KOPT-K1 (cell line): ENCODE measurements around the gene UCK1.

Source experiments
- H3K27ac ChIP-seq: fragments of 200-600 bp; sonication (generic); 2 replicates; pipeline ENCODE4 v1.5.1; 2016; ENCODE audit warnings: antibody characterized with exemption, mild to moderate bottlenecking, low read depth, low read length; ENCODE audit not compliant: poor library complexity, severe bottlenecking
- H3K36me3 ChIP-seq: fragments of 200-600 bp; sonication (generic); 2 replicates; pipeline ENCODE4 v1.5.1; 2017; ENCODE audit warnings: antibody characterized with exemption, mild to moderate bottlenecking, low read length, moderate library complexity; ENCODE audit not compliant: insufficient read depth
- H3K9me3 ChIP-seq: fragments of 200-600 bp; sonication (generic); 2 replicates; pipeline ENCODE4 v1.5.1; 2017; ENCODE audit warnings: antibody characterized with exemption, low read length, mild to moderate bottlenecking; ENCODE audit not compliant: insufficient read depth, poor library complexity, severe bottlenecking

UCK1 gene

DNA sequence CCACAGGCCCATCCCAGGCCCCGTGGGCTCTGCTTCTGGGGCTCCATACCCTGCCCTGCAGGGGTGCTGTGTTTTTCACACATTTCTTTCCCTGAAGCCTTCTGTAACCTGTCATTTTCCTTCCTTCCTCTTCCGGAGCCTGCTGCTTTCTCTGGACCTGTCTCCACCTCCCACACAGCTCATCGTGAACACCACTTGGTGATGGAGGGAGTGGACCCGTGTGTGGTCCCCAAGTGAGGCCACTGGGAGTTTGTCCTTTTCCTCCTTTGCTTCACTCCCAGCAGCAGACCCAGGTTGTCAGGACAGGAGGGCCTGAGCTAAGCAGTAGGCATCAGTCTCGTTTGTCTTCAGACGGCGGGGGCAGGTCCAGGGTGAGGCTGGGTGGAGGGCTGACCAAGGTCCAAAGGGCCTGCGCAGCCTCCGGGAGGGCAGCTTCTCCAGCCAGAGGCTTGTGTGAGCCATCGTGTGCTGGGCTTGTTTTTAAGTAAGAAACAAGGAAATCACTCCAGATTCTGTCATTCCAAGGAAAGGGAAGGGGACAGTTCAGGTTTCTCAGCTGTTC is 34.1 kb downstream of the UCK1 start:
- Histone ChIP-seq H3K27ac (no peak overlapping the region), H3K36me3 (peaks cover 78% of the 10 kb centered on the region), H3K9me3 (no peaks in the 10 kb centered on the region)

GRCh38 chr9:131495785-131496184 is 35.3 kb downstream of the UCK1 start:
- Histone ChIP-seq H3K9me3 (no peaks in the 10 kb centered on the region), H3K36me3 (peaks cover 90% of the 10 kb centered on the region), H3K27ac (no peak overlapping the region)

DNA sequence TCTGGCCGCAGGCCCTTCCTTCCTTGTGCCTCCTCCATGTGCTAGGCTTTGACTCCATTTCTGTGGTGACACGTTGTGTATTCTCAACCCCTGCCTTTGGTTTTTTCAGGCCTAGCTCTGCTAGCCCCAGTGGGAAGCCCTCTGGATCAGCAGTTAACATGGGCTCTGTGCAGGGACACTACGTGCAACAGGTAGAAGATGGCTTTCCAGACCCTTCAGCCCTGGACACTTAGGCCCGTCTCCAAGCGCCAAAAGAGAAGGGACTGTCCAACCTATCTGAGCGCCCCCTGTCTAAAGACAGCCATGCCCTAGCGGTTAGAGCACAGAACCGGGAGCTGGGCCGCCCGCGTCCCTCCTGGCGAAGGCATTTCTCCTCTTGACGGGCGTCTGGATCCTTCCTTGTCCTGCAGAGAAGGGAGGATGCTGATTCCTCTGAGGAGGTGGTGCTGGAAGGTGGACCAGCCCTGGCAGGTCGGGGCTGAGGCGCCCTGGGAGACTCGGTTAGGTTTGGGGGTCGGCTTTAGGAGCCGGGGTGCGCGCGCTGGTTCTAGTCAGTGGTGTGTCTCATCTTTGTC is 36.7 kb downstream of the UCK1 start:
- Histone ChIP-seq H3K9me3 (no peaks in the 10 kb centered on the region), H3K27ac (no peak overlapping the region), H3K36me3 (peaks cover 100% of the 10 kb centered on the region)

DNA sequence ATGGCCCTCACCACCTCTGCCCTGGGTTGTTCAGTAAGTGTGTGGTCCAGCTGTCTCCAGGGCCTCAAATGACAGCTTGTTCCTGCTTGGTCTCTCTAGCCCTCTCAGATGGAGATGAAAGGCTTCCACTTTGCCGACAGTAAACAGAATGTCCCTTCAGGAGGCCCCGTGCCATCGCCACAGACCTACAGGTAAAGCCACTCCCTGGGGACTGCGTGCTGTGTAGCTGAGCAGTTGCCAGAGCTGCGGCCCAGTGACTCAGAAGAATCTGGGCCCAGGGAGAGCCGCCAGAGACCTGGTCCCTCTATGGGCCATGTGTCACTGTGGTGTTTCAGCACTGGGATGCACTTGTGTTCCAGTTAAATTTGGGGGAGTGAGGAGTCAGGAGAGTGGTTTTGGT is 39.0 kb downstream of the UCK1 start:
- H3K9me3 ChIP-seq = no peaks in the 10 kb centered on the region
- H3K36me3 ChIP-seq = peaks cover 100% of the 10 kb centered on the region
- H3K27ac ChIP-seq = no peak overlapping the region

DNA sequence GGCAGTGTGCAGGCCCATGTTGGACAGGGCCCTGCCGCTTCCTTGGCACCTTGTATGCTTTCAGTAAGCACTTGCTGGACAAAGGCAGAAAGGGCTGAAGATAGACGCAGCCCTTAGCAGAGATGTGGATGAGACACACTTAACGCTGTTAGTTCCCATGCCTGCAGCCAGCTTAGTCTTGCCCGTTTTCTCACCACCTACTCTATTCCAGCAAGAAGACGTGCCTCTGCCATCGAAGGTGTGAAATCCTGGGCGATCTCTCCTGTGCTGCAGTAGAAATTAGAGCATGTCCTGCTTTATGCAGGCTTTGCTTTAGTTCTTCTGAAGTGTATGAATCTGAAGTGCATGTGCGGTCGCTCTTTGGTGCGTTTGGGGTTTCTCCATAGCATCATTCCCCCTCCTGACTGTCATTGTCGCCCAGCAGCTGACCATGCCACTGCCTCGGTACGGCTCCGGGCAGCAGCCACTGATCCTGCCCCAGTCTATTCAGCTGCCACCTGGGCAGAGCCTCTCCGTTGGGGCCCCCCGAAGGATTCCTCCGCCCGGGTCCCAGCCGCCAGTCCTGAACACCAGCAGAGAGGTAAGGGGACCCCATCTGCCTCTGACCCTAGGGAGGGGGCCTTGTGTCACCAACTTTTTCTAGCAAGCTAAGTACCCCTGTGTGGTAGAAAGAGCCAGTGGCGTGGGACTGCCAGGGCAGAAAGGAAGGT is 39.9 kb downstream of the UCK1 start:
- no peaks in the 10 kb centered on the region for H3K9me3 ChIP-seq
- H3K27ac ChIP-seq = no peak overlapping the region
- peaks cover 100% of the 10 kb centered on the region for H3K36me3 ChIP-seq

DNA sequence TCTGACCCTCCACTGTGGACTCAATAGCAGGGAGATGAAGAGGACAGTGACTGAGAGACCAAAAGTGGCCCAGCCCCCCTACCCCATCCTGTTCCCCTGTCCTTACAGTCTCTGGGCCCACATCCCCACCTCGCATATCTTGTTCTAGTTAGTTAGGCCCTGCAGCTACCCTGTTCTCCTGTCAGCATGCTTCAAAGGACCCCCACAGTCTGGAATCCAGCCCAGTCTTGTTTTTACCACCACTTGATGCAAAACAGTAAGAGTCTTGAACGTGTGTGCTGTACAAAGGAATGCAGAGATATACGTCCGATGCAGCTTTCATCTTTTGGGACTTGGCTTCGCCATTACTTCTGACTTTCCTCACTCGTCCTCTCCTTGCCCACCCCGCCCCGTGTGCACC is 40.5 kb downstream of the UCK1 start:
- no peak overlapping the region for H3K27ac ChIP-seq
- peaks cover 100% of the 10 kb centered on the region for H3K36me3 ChIP-seq

GRCh38 chr9:131487621-131488031 is 43.4 kb downstream of the UCK1 start:
- no peak overlapping the region for H3K27ac ChIP-seq
- H3K9me3 ChIP-seq = no peaks in the 10 kb centered on the region

More for the DNA sequence above, 40.5 kb downstream of the UCK1 start:
- no peaks in the 10 kb centered on the region for H3K9me3 ChIP-seq

GRCh38 chr9:131487001-131487400 is 44.1 kb downstream of the UCK1 start:
- H3K27ac ChIP-seq = no peak overlapping the region
- peaks cover 100% of the 10 kb centered on the region for H3K36me3 ChIP-seq
- H3K9me3 ChIP-seq = no peaks in the 10 kb centered on the region

More at GRCh38 chr9:131487621-131488031, 43.4 kb downstream of the UCK1 start:
- H3K36me3 ChIP-seq = peaks cover 100% of the 10 kb centered on the region

DNA sequence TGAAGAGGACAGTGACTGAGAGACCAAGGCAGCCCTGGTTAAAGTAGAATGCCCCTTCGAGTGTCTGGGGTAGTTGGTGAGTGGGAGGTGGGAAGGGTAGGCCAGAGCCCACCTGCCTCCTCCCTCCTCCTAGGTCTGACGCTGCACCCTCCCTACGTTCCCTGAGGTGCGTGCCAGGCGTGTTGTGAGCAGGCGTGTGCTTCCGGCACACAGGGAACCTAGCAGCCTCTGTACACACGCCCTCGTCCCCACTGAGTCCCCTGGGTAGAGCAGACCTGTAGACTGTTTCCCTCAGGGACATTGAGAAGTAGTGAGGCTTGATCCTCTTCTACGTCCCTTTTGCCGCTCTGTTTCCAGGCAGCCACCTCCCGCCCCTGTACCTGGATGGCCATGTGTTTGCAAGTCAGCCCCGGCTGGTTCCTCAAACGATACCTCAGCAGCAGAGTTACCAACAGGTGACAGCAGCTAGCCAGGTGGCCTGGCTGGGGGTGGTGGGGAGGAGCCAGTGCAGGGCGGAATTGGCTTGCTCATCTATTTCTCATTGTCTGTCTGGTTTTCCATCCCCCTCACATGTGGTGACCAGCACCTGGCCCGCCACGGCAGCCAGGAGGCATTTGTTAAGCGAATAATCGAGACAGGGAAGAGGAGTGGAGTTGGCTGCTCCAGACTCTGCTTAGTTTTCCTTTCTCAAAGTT is 45.2 kb downstream of the UCK1 start:
- no peak overlapping the region for H3K27ac ChIP-seq
- peaks cover 98% of the 10 kb centered on the region for H3K36me3 ChIP-seq
- no peaks in the 10 kb centered on the region for H3K9me3 ChIP-seq

DNA sequence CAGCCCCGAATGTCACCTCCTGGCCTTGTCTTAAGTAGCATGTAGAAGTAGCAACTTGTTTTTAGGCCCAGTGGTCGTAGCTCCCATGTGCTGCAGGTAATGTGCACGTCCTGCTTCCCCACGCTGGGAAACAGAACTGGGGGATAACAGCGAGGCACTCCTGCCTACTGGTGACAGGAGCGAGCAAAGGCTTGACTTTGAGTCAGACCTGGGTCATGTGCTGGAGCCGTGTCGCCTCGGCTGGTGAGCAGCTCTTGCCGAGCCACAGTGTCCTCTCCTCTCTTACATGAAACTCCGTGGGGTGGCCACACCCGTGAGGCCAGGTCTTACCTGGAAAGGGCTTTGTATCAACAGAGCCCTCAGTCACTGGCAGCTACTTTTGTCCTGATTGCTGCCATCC is 45.9 kb downstream of the UCK1 start:
- Histone ChIP-seq H3K9me3 (no peaks in the 10 kb centered on the region), H3K36me3 (peaks cover 98% of the 10 kb centered on the region), H3K27ac (no peak overlapping the region)

GRCh38 chr9:131484560-131485185 is 46.4 kb downstream of the UCK1 start:
- H3K36me3 ChIP-seq = peaks cover 98% of the 10 kb centered on the region
- H3K27ac ChIP-seq = no peak overlapping the region

GRCh38 chr9:131484051-131484445 is 47.0 kb downstream of the UCK1 start:
- Histone ChIP-seq H3K36me3 (peaks cover 98% of the 10 kb centered on the region), H3K9me3 (no peaks in the 10 kb centered on the region), H3K27ac (no peak overlapping the region)

More at GRCh38 chr9:131484560-131485185, 46.4 kb downstream of the UCK1 start:
- H3K9me3 ChIP-seq = no peaks in the 10 kb centered on the region

DNA sequence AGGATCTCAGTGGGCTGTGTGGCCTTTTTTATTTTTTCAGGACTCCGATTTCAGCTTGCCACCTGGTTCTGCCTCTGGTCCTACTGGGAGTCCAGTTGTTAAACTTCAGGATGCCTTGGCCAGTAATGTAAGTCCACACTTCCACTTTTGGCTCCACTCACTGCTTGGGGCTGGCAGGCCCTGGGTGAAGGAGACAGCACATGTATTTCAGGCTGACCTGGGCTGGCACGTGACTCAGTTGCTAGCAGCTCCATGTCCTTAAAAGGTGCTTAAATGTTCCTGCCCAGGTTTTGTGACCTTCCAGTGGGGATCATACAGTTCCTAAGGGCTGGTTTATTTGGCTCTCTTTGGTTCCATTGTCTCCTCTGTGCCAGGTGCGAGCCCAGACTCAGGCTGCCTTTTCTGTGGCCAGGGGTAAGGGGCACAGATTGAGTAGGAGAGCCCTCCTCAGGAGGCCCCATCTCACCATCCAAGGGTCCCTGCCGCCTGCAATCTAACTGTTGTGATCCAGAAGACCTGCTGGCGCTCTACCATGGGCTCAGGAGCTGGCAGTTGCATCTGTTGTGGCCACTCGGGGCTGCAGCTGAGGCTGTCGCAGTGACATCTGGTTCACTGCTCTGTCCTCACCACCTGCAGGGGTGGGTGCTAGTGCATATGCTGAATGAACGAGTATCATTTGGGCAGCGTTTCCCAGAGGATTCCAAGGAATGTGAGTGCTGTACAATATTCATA is 47.6 kb downstream of the UCK1 start:
- Histone ChIP-seq H3K9me3 (no peaks in the 10 kb centered on the region), H3K36me3 (peaks cover 98% of the 10 kb centered on the region), H3K27ac (no peak overlapping the region)

GRCh38 chr9:131482343-131483006 is 48.6 kb downstream of the UCK1 start:
- Histone ChIP-seq H3K36me3 (peaks cover 98% of the 10 kb centered on the region), H3K9me3 (no peaks in the 10 kb centered on the region), H3K27ac (no peak overlapping the region)
